Thyroid gland (tissue), 4 donors: ENCODE data around the gene UBE2V1. TPM values are rescaled to one million over a fixed set of nuclear protein-coding genes. Genes with fewer than 3 reads are reported as not detected.
A peak's percentile ranks its signal among the peaks of the same experiment; 100 is the strongest.

Experiments used
- DNase-seq, 2 donors: peaks; one replicate each; pipeline ENCODE4 v3.0.0-alpha.2; 2019
- H3K27ac ChIP-seq, 3 donors: fragments of 200-600 bp; sonication (generic); 1 replicate in 2 of 3; 2 replicates in 1 of 3; pipeline ENCODE4 v1.5.1; 2016 to 2019; ENCODE audit warnings: mild to moderate bottlenecking in 1 of 3, moderate library complexity in 1 of 3
- H3K27me3 ChIP-seq: fragments of 200-600 bp; sonication (generic); one replicate; pipeline ENCODE4 v1.5.1; 2019
- H3K36me3 ChIP-seq, 2 donors: fragments of 200-600 bp; sonication (generic); one replicate each; pipeline ENCODE4 v1.5.1; 2016 to 2019
- H3K4me1 ChIP-seq, 2 donors: fragments of 200-600 bp; sonication (generic); one replicate each; pipeline ENCODE4 v1.5.1; 2017 to 2019
- H3K4me3 ChIP-seq, 3 donors: fragments of 200-600 bp; sonication (generic); replicated peaks in 1 of 3; 1 replicate in 2 of 3; 2 replicates in 1 of 3; pipeline ENCODE4 v1.5.1; 2016; ENCODE audit warnings: mild to moderate bottlenecking in 1 of 3
- H3K9me3 ChIP-seq: fragments of 200-600 bp; sonication (generic); one replicate; pipeline ENCODE4 v1.5.1; 2017
- POLR2A ChIP-seq, 2 donors: fragments of 450-650 bp; IDR thresholded peaks; one replicate each; pipeline ENCODE4 v1.6.1; 2017; ENCODE audit warnings: antibody characterized with exemption in 2 of 2, mild to moderate bottlenecking in 2 of 2, moderate library complexity in 1 of 2
- WGBS, 2 donors: methylation state at CpG; one replicate each; pipeline ENCODE4 v1.1.5; 2017; 5-methylcytosine and 5-hydroxymethylcytosine counted together
- intact Hi-C: fragments of 100-400 bp; cut with DNase I; formaldehyde crosslinking; loops from one replicate; pipeline ENCODE4 v1.15.1; 2023
- total RNA-seq, 4 donors: library from RNA; depleted of rRNA; stranded (reverse); fragments of >200 nt; gene quantifications; one replicate each; pipeline ENCODE4 v1.2.3, GENCODE V29; 2016
- TF ChIP-seq, protein P1 (sequence below), 6 experiments: fragments of 200-600 bp in 3 of 6; fragments of 450-650 bp in 3 of 6; sonication (generic) in 3 of 6; IDR thresholded peaks; one replicate each; pipeline ENCODE4 v1.5.1; 2016 to 2019; ENCODE audit warnings: antibody characterized with exemption in 6 of 6, mild to moderate bottlenecking in 2 of 6, inconsistent platforms in 1 of 6, moderate library complexity in 1 of 6

Gene UBE2V1
- total RNA-seq, 4 donors from 2014 or later = 77.3 to 110 (median 92.3) TPM

GRCh38 chr20:50115041-50115512, 2.1 kb upstream of the UBE2V1 start:
- H3K27me3 ChIP-seq = no peaks in the 10 kb centered on the region
- peak overlapping the region in 2 of 3 donors; percentile 61 to 66 for H3K27ac ChIP-seq
- H3K9me3 ChIP-seq = no peaks in the 10 kb centered on the region
- peak overlapping the region in 1 of 3 donors; percentile 34 for H3K4me3 ChIP-seq
- no peak for DNase-seq
- peaks cover 41 to 46% of the 10 kb centered on the region in 2 donors for H3K4me1 ChIP-seq
- no peaks in the 10 kb centered on the region for H3K36me3 ChIP-seq
- TF ChIP-seq, protein P1, sequence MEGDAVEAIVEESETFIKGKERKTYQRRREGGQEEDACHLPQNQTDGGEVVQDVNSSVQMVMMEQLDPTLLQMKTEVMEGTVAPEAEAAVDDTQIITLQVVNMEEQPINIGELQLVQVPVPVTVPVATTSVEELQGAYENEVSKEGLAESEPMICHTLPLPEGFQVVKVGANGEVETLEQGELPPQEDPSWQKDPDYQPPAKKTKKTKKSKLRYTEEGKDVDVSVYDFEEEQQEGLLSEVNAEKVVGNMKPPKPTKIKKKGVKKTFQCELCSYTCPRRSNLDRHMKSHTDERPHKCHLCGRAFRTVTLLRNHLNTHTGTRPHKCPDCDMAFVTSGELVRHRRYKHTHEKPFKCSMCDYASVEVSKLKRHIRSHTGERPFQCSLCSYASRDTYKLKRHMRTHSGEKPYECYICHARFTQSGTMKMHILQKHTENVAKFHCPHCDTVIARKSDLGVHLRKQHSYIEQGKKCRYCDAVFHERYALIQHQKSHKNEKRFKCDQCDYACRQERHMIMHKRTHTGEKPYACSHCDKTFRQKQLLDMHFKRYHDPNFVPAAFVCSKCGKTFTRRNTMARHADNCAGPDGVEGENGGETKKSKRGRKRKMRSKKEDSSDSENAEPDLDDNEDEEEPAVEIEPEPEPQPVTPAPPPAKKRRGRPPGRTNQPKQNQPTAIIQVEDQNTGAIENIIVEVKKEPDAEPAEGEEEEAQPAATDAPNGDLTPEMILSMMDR (IDR thresholded peaks at IDR 0.05) = no peak
- no peak for TF ChIP-seq POLR2A (IDR thresholded peaks at IDR 0.05)
- intact Hi-C loops = no loop called here
- WGBS, 2 donors = 53 to 55% methylated on average over 6 of the region's 6 CpGs

DNA sequence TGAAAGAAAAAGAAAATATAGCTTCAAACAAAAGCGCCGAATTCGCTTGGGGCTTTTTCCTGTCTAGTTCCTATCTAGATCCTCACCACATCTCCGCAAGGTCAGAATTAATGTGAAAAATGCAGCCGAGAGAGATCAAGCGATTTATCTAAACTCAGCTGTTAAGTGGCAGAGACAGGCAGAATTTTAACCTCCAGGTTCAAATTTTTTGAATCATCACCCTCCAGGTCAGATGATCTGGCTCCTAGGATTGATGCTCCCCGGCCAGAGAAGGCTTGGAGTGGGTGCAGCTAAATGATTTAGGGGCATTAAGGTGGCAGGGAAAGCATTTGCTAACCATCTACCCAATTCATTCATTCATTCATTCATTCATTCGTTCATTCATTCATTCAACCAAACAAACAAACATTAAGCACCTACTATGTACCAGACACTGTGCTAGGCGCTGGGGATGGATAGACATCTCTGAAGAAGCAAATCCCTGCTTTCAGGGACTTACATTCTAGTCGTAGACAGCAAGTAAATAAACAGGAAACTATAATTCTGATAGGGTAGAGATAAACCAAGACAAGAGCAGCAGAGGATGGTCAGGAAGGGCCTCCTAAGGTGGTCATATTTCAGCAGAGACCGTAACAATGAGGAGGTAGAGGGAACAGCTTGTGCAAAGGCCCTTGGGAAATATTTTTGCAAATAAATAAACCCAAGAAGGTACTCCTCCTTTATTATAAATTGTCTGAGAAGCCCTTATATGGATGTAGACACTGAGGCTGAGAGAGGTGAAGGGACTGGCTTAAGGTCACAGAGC, 672 bp upstream of the UBE2V1 start:
- no peaks in the 10 kb centered on the region for H3K36me3 ChIP-seq
- peak overlapping the region; percentile 78 to 99 (median 97) for H3K27ac ChIP-seq
- 19 to 22% methylated on average over 11 of the region's 11 CpGs for WGBS, 2 donors
- intact Hi-C loops = no loop called here
- H3K9me3 ChIP-seq = no peaks in the 10 kb centered on the region
- no peaks in the 10 kb centered on the region for H3K27me3 ChIP-seq
- DNase-seq = no peak
- TF ChIP-seq, protein P1 (IDR thresholded peaks at IDR 0.05) = no peak
- TF ChIP-seq POLR2A (IDR thresholded peaks at IDR 0.05) = no peak
- peaks cover 45 to 57% of the 10 kb centered on the region in 2 donors for H3K4me1 ChIP-seq
- H3K4me3 ChIP-seq = peak overlapping the region in 2 of 3 donors; percentile 84 to 99

- TF ChIP-seq POLR2A (IDR thresholded peaks at IDR 0.05) = no peak
- TF ChIP-seq, protein P1 (IDR thresholded peaks at IDR 0.05) = no peak
- Histone ChIP-seq H3K27me3 (no peaks in the 10 kb centered on the region), H3K4me1 (peaks cover 52 to 73% of the 10 kb centered on the region in 2 donors), H3K36me3 (no peaks in the 10 kb centered on the region), H3K9me3 (no peaks in the 10 kb centered on the region), H3K27ac (peak overlapping the region in 2 of 3 donors; percentile 97 to 99), H3K4me3 (peak overlapping the region; percentile 70 to 99 (median 84))
- WGBS, 2 donors = 9 to 12% methylated on average over 9 of the region's 9 CpGs
- DNase-seq = no peak
- intact Hi-C loops = no loop called here
Measured at GRCh38 chr20:50111829-50112495, 988 bp downstream of the UBE2V1 start.

GRCh38 chr20:50111120-50111828, 1.7 kb downstream of the UBE2V1 start:
- Histone ChIP-seq H3K27ac (peak overlapping the region in 2 of 3 donors; percentile 97 to 99), H3K36me3 (no peaks in the 10 kb centered on the region), H3K4me1 (peaks cover 52 to 72% of the 10 kb centered on the region in 2 donors), H3K27me3 (no peaks in the 10 kb centered on the region), H3K9me3 (no peaks in the 10 kb centered on the region), H3K4me3 (no peak overlapping the region)
- no peak for TF ChIP-seq POLR2A (IDR thresholded peaks at IDR 0.05)
- TF ChIP-seq, protein P1 (IDR thresholded peaks at IDR 0.05) = no peak
- no peak for DNase-seq
- intact Hi-C loops = no loop called here
- 63 to 74% methylated on average over 10 of the region's 10 CpGs for WGBS, 2 donors
